ENCODE data around the gene PPP1R9B. TPM values are rescaled to one million over a fixed set of nuclear protein-coding genes. Genes with fewer than 3 reads are reported as not detected.

The PPP1R9B gene
- total RNA-seq, 1 donor from 2014 or later: 16.6 TPM

DNA sequence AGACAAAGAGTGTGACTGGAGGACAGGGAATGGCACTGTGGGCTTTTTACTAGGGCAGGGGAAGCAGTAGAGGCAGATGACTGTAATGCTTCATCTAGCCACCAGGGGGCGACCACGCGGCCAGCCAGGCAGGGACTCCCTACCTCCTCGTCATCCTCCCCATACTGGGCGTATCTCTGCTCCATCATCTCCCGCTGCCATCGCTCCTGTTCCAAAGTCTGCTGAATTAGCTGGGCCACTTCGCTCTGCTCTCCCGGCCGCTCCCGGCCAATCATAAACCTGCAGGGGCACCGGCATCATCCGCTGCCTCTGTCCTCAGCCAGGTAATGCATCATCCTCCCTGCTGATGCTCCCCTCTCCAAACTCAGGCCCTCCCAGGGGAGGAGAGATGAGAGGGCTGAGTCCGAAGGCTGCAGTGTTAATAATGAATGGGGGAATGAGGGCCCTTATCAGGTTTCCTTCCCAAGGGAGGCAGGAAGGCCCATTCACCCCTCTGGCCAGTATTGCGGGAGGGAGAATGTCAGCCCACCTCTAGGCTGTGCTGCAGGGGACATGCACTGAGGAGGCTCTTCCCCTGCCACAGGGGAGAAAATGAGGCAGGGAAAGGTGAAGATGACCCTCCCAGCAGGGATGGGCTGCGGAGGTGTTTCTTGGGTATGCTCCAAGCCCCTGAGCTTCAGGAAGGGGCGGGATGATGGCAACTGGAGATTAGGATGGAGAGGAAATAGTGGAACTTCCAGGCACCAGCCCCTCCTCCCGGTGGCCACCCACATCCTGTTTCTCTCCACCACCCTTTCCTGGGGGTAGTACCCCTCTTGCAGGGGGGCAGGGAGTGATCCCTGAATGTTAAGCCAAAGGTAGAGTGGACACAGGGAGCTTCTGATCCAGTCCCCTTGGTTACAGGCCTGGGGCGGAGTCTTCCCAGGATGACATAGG lies 10.3 kb downstream of the PPP1R9B start:
- Histone ChIP-seq H3K36me3 (ENCODE audit: control insufficient read depth, insufficient read depth, low read length) (peaks cover 63% of the 10 kb centered on the region), H3K27me3 (ENCODE audit: control insufficient read depth, insufficient read depth, low read length) (no peaks in the 10 kb centered on the region), H3K4me3 (ENCODE audit: low read depth, low read length) (no peak overlapping the region)
- DNase-seq (ENCODE audit: low read depth): peak; percentile 55
- peak; percentile 91 for FAIRE-seq
- TF ChIP-seq, protein P1, sequence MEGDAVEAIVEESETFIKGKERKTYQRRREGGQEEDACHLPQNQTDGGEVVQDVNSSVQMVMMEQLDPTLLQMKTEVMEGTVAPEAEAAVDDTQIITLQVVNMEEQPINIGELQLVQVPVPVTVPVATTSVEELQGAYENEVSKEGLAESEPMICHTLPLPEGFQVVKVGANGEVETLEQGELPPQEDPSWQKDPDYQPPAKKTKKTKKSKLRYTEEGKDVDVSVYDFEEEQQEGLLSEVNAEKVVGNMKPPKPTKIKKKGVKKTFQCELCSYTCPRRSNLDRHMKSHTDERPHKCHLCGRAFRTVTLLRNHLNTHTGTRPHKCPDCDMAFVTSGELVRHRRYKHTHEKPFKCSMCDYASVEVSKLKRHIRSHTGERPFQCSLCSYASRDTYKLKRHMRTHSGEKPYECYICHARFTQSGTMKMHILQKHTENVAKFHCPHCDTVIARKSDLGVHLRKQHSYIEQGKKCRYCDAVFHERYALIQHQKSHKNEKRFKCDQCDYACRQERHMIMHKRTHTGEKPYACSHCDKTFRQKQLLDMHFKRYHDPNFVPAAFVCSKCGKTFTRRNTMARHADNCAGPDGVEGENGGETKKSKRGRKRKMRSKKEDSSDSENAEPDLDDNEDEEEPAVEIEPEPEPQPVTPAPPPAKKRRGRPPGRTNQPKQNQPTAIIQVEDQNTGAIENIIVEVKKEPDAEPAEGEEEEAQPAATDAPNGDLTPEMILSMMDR (IDR thresholded peaks at IDR 0.05; ENCODE audit: insufficient read depth, low read length, severe bottlenecking): peak; percentile 98

DNA sequence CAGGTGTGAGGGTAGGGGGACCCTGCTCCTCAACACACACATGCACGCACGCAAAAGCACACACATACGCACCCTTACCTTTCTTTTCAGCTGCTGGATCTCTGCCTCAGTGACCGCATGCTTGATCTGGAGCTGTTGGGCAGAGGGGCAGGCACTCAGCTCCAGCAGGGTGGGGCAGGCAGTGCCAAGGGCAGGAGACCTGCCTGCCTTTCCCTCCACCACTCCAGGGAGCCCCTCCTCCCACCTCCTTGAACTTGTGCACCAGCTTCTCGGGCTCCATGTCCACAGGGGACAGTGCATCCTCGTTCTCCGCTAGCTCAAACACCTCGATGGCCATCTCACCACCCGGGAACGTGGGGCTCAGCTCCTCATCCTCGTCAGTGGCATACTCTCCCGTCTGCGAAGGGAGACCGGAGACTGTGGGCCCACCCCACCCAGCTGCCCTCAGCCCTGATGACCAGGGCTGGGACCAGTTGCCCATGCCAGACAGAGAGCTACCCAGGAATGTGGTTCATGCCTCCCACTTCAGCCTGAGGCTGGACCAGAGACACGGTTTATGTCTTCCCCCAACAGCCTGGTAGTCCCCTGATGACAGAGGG lies 11.2 kb downstream of the PPP1R9B start:
- Histone ChIP-seq H3K27me3 (ENCODE audit: control insufficient read depth, insufficient read depth, low read length) (no peaks in the 10 kb centered on the region), H3K36me3 (ENCODE audit: control insufficient read depth, insufficient read depth, low read length) (peaks cover 62% of the 10 kb centered on the region), H3K4me3 (ENCODE audit: low read depth, low read length) (no peak overlapping the region)
- TF ChIP-seq, protein P1 (IDR thresholded peaks at IDR 0.05; ENCODE audit: insufficient read depth, low read length, severe bottlenecking): no peak
- FAIRE-seq: peak; percentile 82
- DNase-seq (ENCODE audit: low read depth): no peak

- FAIRE-seq: peak; percentile 55
- no peak for DNase-seq (ENCODE audit: low read depth)
- Histone ChIP-seq H3K36me3 (ENCODE audit: control insufficient read depth, insufficient read depth, low read length) (peaks cover 53% of the 10 kb centered on the region), H3K27me3 (ENCODE audit: control insufficient read depth, insufficient read depth, low read length) (no peaks in the 10 kb centered on the region), H3K4me3 (ENCODE audit: low read depth, low read length) (no peak overlapping the region)
- TF ChIP-seq, protein P1 (IDR thresholded peaks at IDR 0.05; ENCODE audit: insufficient read depth, low read length, severe bottlenecking): no peak
Measured at GRCh38 chr17:50137042-50137441, 13.4 kb downstream of the PPP1R9B start.

- FAIRE-seq: no peak
- no peak overlapping the region for H3K4me3 ChIP-seq (ENCODE audit: low read depth, low read length)
- H3K36me3 ChIP-seq (ENCODE audit: control insufficient read depth, insufficient read depth, low read length): peaks cover 49% of the 10 kb centered on the region
- TF ChIP-seq, protein P1 (IDR thresholded peaks at IDR 0.05; ENCODE audit: insufficient read depth, low read length, severe bottlenecking): no peak
- no peak for DNase-seq (ENCODE audit: low read depth)
- no peaks in the 10 kb centered on the region for H3K27me3 ChIP-seq (ENCODE audit: control insufficient read depth, insufficient read depth, low read length)
Measured at GRCh38 chr17:50136096-50136687, 14.3 kb downstream of the PPP1R9B start.

- DNase-seq (ENCODE audit: low read depth): no peak
- FAIRE-seq: no peak
- Histone ChIP-seq H3K36me3 (ENCODE audit: control insufficient read depth, insufficient read depth, low read length) (peaks cover 44% of the 10 kb centered on the region), H3K27me3 (ENCODE audit: control insufficient read depth, insufficient read depth, low read length) (no peaks in the 10 kb centered on the region), H3K4me3 (ENCODE audit: low read depth, low read length) (no peak overlapping the region)
- TF ChIP-seq, protein P1 (IDR thresholded peaks at IDR 0.05; ENCODE audit: insufficient read depth, low read length, severe bottlenecking): no peak
Measured at GRCh38 chr17:50135316-50136095, 15.0 kb downstream of the PPP1R9B start.

Measured in bronchial epithelial cell (primary cell).